LHCN-M2 (cell line): Measurements from ENCODE around the gene LDLRAD3. TPM values are rescaled to one million over a fixed set of nuclear protein-coding genes. Genes with fewer than 3 reads are reported as not detected.

ENCODE experiments used
- DNase-seq: peaks from one replicate; pipeline ENCODE4 v3.0.0-alpha.2; 2012; ENCODE audit warnings: low read depth
- total RNA-seq: library from RNA; depleted of rRNA; stranded (reverse); fragments of >200 nt; gene quantifications from 2 replicates; pipeline ENCODE4 v1.2.3, GENCODE V29; 2014

LDLRAD3 gene
- total RNA-seq, 1 experiment from 2014 or later: 44.3 TPM

DNA sequence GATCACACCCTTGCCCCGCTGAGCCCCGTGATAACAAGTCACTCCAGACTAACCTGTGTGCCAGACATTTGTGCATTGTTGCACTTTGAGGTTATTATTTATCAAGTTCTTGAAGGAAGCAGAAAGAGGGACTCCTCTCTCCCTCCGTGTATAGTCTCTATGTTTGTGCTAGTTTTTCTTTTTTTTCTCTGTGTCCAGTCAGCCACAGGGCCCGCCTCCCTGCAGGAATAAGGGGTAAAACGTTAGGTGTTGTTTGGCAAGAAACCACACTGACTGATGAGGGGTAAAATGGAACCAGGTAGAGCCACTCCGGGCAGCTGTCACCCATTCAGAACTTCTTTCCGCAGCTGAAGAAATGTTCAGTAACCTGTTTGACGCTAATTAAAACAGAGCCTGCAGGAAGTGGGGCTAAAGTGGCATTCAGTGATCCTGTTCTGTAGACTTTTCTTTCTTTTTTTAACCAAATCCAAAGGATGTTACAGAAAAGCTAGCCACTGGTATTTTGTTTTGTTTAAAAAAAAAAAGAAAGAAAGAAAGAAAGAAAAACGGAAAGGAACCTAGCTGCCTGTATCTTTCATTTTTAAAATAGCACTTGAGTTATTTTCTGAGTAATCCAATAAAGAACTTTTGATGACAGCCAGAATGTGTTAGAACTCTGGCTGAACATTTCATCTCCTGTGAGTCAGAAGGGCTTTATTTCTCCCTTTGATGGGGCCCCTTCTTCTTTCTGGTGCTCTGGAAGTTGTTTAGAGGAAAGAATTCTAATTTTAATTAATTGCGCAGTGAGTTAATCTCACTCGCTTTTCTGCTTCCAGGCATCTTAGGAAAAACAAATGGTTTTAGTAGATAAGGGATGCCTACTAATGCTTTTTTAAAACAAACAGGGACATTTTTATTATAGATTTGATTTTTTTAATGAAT, 287.2 kb downstream of the LDLRAD3 start:
- DNase-seq: peak; percentile 67

DNA sequence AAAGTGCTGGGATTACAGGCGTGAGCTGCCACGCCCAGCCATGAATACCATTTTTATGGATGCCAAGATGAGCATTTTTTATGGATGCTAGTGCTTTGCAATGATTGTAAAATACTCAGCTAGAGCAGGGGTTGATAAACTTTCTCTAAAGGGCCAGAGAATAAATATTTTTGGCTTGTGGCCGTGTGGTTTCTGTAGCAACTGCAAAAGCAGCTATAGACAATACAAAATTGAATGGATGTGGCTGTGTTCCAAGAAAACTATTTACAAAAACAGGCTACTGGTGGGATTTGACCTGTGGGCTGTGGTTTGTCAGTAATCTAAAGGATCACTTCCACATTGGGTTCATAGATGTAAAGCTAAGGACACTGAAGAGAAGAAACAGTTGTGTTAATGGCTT, 289.3 kb downstream of the LDLRAD3 start:
- DNase-seq: peak; percentile 81

DNA sequence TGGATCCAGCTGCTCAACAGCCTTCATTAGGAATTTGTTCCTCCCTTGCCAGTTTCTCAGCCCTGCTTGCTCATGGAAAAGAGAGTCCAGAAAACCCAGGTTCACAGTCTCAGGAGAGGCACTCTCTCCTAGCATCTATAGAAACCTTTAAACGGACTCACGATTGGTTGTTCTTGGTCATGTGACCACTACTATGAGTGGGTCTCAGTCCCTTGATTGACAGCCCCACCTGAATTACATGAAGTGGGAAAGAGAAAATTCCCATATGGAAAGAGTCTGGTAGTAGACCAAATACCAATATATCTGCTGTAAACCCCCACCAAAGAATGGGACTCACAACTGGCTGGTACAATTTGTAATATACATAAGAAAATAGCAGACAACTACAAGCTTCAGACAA, 291.0 kb downstream of the LDLRAD3 start:
- no peak for DNase-seq

DNA sequence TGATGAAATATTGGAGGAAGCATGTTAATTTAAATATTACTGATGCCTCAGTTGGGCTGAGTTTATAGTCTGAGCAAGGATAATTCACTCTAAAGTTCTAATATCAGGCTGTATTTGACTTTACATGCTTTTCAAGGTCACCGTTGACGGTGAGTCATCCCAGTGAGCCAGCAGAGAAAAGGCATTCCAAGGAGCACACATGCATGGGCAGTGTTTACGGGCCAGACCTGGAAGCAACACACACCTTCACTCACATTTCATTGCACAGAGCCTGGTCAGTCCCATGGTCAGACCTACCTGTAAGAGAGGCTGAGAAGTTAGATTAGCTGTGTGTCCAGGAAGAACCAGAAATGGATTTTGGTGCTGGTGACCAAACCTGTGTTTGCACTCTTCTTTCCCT, 291.9 kb downstream of the LDLRAD3 start:
- DNase-seq: peak; percentile 32

DNA sequence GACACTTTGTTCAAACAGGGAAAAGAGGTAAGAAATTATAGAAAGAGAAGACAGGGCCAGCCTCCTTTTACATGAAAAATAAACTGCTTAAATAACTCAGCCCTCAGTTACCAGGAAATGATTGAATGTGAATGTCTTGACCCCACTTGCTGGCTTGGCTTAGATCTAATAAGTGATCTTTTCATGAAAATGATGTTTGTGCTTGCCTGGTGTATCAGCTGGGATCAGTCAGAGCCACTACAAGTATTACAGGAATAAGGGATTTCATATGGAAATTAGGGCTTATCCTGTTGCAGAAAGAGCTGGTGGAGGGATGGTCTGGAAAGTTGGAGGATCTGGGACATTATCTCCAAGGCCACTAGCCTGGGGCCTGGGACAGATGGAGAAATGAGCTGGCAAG, 293.5 kb downstream of the LDLRAD3 start:
- no peak for DNase-seq

DNA sequence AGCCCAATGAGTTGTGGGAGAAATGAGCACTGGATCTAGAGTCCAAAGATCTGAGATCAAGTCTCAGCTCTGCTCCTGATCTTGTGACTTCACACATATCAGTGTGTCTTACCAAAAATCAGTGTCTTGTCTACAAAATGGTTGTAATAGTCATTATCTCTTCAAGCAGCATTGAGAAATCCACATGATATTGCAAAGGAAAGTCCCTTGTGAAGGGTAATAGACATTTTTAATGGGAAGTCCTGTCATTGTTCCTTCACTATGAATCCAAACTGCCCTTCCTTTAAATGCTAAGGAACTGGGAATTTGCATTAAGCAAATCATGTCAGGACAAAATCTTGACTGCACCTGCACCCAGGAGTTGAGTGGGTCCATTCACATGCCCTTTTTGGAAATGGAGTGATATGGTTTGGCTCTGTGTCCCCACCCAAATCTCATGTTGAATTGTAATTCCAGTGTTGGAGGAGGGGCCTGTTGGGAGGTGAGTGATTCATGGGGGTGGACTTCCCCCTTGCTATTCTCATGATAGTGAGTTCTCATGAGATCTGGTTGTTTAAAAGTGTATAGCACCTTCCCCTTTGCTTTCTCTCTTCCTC, 294.3 kb downstream of the LDLRAD3 start:
- DNase-seq: no peak

DNA sequence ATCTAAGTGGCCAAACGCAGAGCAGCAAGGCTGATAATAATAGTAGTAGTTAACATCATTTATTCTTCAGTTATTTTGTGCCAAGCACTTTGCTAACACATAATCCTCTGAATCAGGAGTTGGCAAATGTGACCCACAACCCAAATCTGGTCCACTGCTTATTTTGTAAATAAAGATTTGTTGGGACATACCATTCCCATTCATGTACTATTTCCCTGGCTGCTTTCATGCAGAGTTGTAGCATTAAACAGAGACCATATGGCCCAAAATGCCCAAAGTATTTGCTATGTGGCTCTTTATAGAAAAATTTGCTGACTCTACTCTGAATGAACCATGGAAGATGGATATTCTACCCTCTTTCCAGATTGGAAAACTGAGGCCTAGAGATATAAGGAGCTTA, 295.0 kb downstream of the LDLRAD3 start:
- no peak for DNase-seq

DNA sequence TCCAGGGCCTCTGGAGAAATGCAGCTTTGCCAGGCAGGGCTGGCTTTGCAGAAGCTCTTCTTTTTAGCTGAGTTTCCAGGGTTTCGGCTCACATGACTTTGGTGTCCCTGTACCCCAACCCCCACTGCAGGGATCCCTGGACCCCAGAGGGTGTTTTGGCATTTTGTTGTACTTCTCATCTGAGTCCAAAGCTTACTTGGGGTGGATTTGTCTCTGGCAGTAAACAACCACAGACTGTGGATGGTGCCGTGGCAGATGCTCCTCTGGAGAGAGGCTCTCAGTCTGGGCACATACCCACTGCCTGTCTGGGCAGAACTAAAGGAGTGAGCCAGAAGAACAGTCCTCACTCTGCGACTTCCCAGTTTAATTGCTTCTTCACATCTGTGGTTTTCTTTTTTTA, 295.8 kb downstream of the LDLRAD3 start:
- no peak for DNase-seq

DNA sequence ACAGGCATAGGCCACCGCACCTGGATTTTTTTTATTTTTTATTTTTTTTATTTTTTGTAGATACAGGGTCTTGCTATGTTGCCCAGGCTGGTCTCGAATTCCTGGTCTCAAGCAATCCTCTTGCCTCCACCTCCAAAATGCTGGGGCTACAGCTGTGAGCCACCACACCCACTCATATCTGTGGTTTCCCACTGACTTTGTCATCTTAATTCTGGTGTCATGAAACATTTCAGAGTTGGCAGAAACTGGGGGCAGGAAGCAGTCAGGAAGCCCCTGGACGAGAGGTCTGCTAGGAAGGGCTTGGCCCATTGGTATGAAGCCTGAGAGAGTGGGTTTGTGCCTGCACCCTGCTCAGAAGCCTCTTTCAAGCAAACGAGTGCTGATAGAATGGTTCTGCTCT, 296.3 kb downstream of the LDLRAD3 start:
- DNase-seq: peak; percentile 39

DNA sequence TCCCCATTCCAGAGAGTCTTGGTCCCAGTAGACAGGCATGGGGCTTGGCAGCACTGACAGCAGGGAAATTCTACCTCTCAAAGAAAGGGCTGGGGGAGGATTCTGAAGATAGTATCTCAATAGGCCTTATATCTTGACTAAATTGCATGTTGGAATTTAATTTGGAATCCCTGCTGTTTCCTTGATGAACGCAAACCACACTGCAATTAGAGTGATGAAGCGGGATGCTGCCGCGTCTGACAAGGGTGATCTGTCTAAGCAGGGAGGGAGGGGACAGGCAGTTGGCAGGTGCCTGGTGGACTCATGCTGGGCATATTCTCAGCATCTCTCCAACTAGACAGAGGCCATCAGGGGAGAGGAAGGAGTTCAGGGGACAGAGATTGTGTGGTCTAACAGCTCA, 296.9 kb downstream of the LDLRAD3 start:
- no peak for DNase-seq

DNA sequence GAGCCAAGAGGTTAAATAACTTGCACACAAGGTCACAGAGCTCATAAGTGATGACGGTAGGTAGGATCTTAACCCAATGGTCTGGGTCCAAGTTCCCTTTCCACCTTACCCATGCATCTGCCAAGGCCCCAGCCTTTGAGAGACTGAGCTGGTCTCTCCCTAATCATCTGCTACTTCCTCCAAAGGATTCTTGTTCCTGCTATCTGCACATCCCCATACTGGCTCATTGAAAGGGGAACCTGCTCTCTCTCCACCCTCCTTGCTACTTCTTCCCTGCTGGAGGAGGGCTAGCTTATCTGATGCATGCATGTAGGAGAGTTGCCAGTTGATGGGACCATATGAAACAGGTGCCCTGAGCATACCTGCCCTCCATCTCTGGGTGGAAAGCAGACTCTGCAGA, 297.6 kb downstream of the LDLRAD3 start:
- no peak for DNase-seq

DNA sequence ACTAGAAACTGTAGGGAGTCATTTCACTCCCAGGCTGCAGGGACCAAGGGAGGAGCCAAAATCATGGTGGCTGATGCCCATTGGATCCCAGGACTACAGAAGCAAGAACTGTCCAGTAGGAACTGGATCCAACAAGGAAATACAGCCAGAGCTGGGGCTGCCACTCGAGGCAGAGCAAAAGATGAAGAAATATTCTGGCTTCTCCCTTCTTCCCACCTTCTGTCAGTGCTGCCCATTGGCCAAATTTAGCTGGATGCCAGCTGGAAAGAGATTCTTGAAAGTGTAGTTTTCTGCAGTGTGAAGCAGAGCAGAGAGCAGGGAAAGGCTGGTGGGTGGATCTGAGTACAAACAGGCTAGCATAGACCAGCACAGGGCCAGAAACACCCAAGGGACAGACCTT, 299.8 kb downstream of the LDLRAD3 start:
- no peak for DNase-seq

DNA sequence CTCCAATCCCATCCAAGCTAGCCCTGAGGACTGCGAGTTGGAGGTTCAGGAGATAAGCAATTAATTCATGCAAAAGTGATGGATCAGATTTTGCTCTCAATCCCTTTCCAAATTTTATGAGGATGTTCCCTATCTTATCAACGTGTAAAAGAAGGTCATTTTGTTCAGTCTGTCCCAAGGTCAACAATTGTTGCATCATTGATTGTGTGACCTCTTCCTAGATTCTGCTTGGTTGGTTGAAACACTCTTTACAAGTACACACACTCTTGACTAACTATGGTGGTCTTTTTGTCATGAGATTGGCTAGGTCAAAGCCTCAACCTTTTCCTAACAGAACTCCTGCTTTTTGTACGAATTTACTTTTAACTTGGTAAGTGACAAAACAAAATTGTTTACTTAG, 303.6 kb downstream of the LDLRAD3 start:
- no peak for DNase-seq

DNA sequence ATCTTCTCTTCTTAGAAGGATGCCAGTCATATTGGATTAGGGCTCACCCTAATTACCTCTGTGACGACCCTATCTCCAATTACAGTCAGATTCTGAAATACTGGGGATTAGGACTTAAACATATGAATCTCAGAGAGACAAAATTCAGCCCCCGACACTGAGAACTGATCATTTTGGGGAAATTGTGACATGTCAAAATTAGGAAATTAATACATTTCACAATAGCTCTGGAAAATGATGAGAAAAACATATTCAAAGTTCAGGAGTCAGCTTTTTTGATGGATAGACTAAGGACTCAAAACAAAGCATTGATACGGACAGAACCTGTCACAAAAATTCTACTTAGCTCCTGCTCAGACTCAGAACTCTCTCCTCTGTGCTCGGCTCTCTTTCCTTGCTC, 304.6 kb downstream of the LDLRAD3 start:
- no peak for DNase-seq

DNA sequence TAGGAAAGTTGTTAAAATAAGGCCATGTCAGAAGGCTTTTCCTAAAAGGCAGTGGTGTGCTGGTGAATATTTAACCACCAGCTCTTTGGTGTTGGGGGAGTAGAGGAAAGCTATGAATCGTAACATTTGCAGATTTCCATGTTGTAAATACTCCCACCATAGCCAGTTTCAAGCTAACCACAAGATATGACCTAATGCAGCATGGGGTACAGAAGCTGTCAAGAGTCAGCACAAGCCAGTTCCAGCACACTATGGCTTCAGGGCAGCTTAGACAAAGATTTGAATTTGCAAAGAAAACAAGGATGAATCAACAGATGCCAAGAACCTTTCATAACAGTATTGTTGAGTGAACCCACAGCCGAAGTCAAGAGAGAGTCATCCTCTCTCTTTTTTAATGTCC, 305.4 kb downstream of the LDLRAD3 start:
- DNase-seq: peak; percentile 86

DNA sequence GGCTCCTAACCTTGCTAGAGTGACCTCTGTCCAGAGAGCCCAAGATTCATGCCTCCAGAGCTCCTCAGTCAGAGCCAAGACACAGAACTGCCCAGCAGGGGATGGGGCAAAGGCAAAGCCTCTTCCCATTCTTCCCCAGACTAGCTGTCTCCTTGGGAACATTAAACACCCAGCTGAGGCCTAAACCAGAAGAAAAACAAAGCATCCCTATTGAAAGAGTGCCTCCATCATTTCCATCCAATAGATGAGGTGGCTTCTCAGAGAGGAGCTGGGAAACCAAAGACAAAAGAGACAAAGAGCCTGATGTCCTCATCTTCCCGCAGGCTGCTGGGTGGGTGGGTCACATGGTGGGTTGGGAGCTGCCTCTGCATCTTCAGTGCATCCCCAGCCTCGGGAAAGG, 308.0 kb downstream of the LDLRAD3 start:
- no peak for DNase-seq

DNA sequence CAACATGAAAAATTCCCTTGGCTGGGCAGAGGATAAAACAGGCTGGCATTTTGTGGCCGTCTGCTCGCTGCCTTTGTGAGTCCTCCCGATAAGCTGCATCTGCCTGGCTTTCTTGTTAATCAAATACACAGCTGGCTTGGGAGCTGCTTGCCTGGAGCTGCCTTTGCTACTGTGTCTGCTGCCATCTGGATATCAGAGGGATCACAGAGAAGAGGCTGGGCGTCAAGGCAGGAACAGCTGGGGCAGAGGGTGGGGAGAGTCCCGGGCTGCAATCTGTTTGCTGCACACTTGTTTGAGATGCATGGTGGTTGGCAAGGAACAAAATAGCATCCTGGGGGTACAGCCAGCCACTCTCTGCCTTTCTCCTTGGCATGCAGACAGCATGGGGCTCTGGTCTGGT, 309.4 kb downstream of the LDLRAD3 start:
- peak; percentile 69 for DNase-seq

DNA sequence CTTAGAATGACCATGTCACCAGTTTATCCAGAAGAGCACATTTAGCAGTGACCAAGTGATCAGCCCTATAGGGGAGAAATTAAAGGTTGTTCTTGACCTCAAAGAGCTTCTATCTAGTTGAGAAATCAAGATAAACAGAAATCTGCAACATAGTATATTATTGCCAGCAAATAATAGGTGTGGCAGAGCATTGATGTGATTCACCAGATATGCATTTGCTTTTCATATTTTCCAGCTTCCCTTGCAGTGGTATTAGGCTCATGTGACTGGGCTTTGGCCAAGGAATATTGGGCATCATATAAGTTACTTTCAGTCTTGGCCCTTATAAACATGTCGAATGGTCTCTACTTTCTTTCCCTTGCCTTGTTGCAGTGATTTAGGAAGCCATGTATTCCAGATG, 310.9 kb downstream of the LDLRAD3 start:
- peak; percentile 63 for DNase-seq

DNA sequence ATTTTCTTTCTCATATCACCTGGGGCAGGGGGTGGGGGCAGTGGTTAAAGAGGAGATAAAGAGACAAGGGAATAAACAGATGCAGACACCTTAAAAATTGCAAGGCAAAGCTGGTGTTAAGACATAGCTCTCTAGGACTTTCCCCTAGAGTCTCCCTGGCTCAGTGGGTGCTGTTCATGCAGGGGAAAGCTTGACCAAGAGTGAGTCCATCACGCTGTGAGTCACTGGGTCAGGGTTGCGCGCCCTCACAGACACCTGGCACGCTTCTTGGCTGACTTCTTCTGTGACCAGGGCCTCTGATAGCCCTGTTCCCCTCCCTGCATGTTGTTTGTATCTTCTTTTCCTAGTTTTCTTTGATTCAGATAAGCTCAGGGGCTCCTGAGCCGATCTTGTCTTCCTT, 313.5 kb downstream of the LDLRAD3 start:
- peak; percentile 65 for DNase-seq

DNA sequence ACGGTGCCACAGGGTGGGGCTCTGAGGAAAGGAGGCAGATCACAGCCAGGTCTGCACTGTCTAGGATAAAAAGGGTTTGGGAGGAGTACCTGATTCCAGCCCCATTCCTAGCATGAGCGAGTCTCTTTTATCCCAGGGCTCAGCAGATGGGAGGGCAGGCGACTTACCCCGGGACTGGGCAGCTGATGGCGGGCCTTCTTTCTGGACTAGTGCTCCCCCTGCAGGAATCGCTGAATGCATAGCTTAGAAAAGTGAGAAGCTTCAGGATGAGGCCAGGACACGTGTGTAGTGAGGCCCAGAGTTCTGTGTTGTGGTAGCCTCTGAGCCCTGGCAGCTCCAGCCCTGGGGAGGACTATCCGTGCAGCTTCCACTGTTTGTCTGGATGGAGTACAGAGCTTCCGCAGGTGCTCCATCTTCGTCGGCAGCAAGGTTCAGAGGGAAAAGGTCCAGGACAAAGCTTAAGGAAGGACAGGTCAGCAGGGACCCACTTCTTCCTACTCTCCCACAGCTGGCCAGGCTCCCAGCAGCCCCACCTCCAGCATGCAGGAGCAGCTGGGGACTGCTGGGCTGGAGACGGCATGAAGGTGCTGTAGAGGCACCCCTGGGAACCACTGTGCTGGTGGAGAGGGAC, 315.0 kb downstream of the LDLRAD3 start:
- DNase-seq: peak; percentile 67

DNA sequence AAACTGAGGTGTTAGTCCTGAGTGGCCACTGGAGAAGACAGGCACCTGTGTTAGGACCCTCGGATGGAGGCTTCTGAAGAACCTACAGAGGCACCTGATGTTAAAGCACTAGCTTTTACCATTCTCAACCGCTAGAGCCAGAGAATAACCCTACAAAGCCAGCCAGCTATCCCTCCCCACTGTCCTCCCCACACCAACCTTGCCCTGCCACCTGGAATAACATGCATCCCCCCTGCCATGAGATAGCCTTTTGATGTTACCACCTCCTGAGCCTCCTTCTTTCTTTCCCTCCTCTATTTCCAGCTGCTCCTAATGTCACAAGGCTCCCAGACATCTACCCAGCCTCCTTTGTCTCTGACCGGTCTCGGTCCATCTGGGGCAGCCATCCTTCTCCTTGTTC, 317.2 kb downstream of the LDLRAD3 start:
- DNase-seq: no peak
